Liver (tissue), 9 donors: ENCODE data around the gene DHRSX. TPM values are rescaled to one million over a fixed set of nuclear protein-coding genes. Genes with fewer than 3 reads are reported as not detected.

Experiments
- DNase-seq: peaks from one replicate; pipeline ENCODE4 v3.0.0-alpha.2; 2017; ENCODE audit warnings: low spot score
- H3K27ac ChIP-seq, 2 donors: one replicate each; pipeline ENCODE4 v1.7.0; 2013; ENCODE audit warnings: inconsistent platforms in 2 of 2, low read length in 2 of 2, control low read depth in 1 of 2, low read depth in 1 of 2, mild to moderate bottlenecking in 1 of 2
- H3K27me3 ChIP-seq, 4 donors: one replicate each; pipeline versions ENCODE4 v1.6.1 to v1.7.0; 2013; ENCODE audit warnings: low read length in 3 of 4, inconsistent platforms in 1 of 4, mild to moderate bottlenecking in 1 of 4, moderate library complexity in 1 of 4; ENCODE audit not compliant: control insufficient read depth in 4 of 4, insufficient read depth in 4 of 4
- H3K36me3 ChIP-seq, 4 donors: one replicate each; pipeline versions ENCODE4 v1.6.1 to v1.7.0; 2013; ENCODE audit warnings: low read length in 3 of 4, mild to moderate bottlenecking in 3 of 4, low read depth in 1 of 4, moderate library complexity in 1 of 4; ENCODE audit not compliant: control insufficient read depth in 4 of 4, insufficient read depth in 3 of 4
- H3K4me1 ChIP-seq, 4 donors: one replicate each; pipeline versions ENCODE4 v1.6.1 to v1.7.0; 2013; ENCODE audit warnings: low read length in 3 of 4, mild to moderate bottlenecking in 3 of 4, moderate library complexity in 1 of 4; ENCODE audit not compliant: control insufficient read depth in 4 of 4, insufficient read depth in 4 of 4
- H3K4me3 ChIP-seq, 3 donors: one replicate each; pipeline versions ENCODE4 v1.6.1 to v1.7.0; 2013; ENCODE audit warnings: low read length in 3 of 3, control low read depth in 1 of 3, low read depth in 1 of 3, mild to moderate bottlenecking in 1 of 3
- H3K9ac ChIP-seq, 2 donors: one replicate each; pipeline ENCODE4 v1.7.0; 2013; ENCODE audit warnings: low read length in 2 of 2, mild to moderate bottlenecking in 2 of 2, moderate library complexity in 2 of 2, control low read depth in 1 of 2, low read depth in 1 of 2
- H3K9me3 ChIP-seq, 4 donors: one replicate each; pipeline versions ENCODE4 v1.6.1 to v1.7.0; 2013; ENCODE audit warnings: low read length in 3 of 4; ENCODE audit not compliant: control insufficient read depth in 4 of 4
- EGR1 ChIP-seq, 2 donors: IDR thresholded peaks; 2 replicates each; pipeline ENCODE4 v1.6.1; 2016 to 2018; ENCODE audit warnings: antibody characterized with exemption in 2 of 2, low read depth in 2 of 2
- FOXA1 ChIP-seq: IDR thresholded peaks from 2 replicates; pipeline ENCODE4 v1.6.1; 2016; ENCODE audit warnings: antibody characterized with exemption
- FOXA2 ChIP-seq: IDR thresholded peaks from 2 replicates; pipeline ENCODE4 v1.6.1; 2016; ENCODE audit warnings: antibody characterized with exemption
- GABPA ChIP-seq, 2 donors: IDR thresholded peaks in 1 of 2; conservative IDR thresholded peaks in 1 of 2; 2 replicates each; pipeline ENCODE4 v1.6.1; 2016; ENCODE audit warnings: antibody characterized with exemption in 2 of 2, mild to moderate bottlenecking in 1 of 2, moderate library complexity in 1 of 2
- HNF4A ChIP-seq, 2 donors: conservative IDR thresholded peaks; 2 replicates each; pipeline ENCODE4 v1.6.1; 2016; ENCODE audit warnings: antibody characterized with exemption in 2 of 2, mild to moderate bottlenecking in 2 of 2
- HNF4G ChIP-seq: IDR thresholded peaks from 2 replicates; pipeline ENCODE4 v1.6.1; 2016; ENCODE audit warnings: antibody characterized with exemption
- JUND ChIP-seq, 2 donors: IDR thresholded peaks; 2 replicates each; pipeline ENCODE4 v1.6.1; 2016; ENCODE audit warnings: antibody characterized with exemption in 2 of 2
- NR2F2 ChIP-seq: IDR thresholded peaks from 2 replicates; pipeline ENCODE4 v1.6.1; 2016; ENCODE audit warnings: antibody characterized with exemption
- RXRA ChIP-seq, 2 donors: IDR thresholded peaks; 2 replicates each; pipeline ENCODE4 v1.6.1; 2017 to 2018; ENCODE audit warnings: antibody characterized with exemption in 2 of 2, mild to moderate bottlenecking in 1 of 2
- SP1 ChIP-seq: IDR thresholded peaks from 2 replicates; pipeline ENCODE4 v1.6.1; 2018; ENCODE audit warnings: antibody characterized with exemption, mild to moderate bottlenecking
- TAF1 ChIP-seq: conservative IDR thresholded peaks from 2 replicates; pipeline ENCODE4 v1.6.1; 2016; ENCODE audit warnings: antibody characterized with exemption, mild to moderate bottlenecking
- YY1 ChIP-seq: IDR thresholded peaks from 2 replicates; pipeline ENCODE4 v1.6.1; 2016; ENCODE audit warnings: antibody characterized with exemption, mild to moderate bottlenecking
- WGBS: extraction: QIAGEN DNeasy Blood & Tissue Kit; methylation state at CpG from one replicate; pipeline ENCODE4 v1.1.7; 2013; 5-methylcytosine and 5-hydroxymethylcytosine counted together
- polyA plus RNA-seq, 2 donors: library from polyadenylated mRNA; stranded (reverse) in 1 of 2; unstranded in 1 of 2; fragments of 200-250 nt in 1 of 2; fragments of >200 nt in 1 of 2; fragmentation: Nextera tagmentation in 1 of 2; extraction: Ambion mirVana in 1 of 2; gene quantifications; one replicate each; pipeline versions ENCODE4 v1.2.1 to v1.2.3, GENCODE V29; 2013 to 2015
- total RNA-seq, 2 donors: library from RNA; depleted of rRNA; stranded (reverse); fragments of >200 nt; gene quantifications; one replicate each; pipeline ENCODE4 v1.2.3, GENCODE V29; 2014
- TF ChIP-seq, protein P1 (sequence below): IDR thresholded peaks from 2 replicates; pipeline ENCODE4 v1.6.1; 2016; ENCODE audit warnings: antibody characterized with exemption
- TF ChIP-seq, protein P2 (sequence below): IDR thresholded peaks from 2 replicates; pipeline ENCODE4 v1.6.1; 2016; ENCODE audit warnings: antibody characterized with exemption
- TF ChIP-seq, protein P3 (sequence below): IDR thresholded peaks from 2 replicates; pipeline ENCODE4 v1.6.1; 2016; ENCODE audit warnings: antibody characterized with exemption
- TF ChIP-seq, protein P4 (sequence below): IDR thresholded peaks from 2 replicates; pipeline ENCODE4 v1.6.1; 2016; ENCODE audit warnings: antibody characterized with exemption, mild to moderate bottlenecking
- donor health status: healthy.
- donor health status: healthy.
- donor health status: healthy.
- donor health status: healthy.
- donor health status: healthy.

DHRSX gene
- total and polyA plus RNA-seq, 4 donors = 17.2 to 35.2 (median 23.3) TPM

DNA sequence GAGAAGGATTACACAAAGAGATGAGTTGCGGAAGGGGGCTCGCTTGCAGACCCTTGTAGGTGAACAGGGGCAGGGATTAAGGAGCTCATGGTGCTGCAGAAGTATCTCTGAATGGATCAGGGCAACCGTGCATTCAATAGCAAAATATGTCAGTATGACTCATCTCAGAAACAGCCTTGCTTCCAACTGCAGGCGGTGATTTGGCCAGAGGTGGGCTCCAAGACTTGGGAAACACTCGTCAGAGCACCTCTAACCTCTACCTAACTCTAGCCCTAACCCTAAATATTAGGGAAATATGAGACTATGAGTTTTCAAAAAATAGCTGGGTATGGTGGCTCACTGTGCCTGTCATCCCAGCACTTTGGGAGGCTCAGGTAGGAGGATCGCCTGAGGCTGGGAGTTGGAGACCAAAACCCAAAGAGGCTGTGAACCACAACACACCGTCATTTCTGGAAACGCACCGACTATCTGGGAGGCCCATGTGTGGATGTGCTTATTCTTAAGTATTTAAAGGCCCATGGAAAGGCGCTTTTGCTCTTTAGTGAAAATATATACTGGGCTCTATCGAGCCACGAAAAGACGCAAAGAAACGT lies 102.6 kb downstream of the DHRSX start:
- DNase-seq = no peak
- H3K9ac ChIP-seq = no peak overlapping the region
- no peaks in the 10 kb centered on the region for H3K36me3 ChIP-seq
- no peak for TF ChIP-seq HNF4A (conservative IDR thresholded peaks at IDR 0.05)
- no peak for TF ChIP-seq RXRA (IDR thresholded peaks at IDR 0.05)
- TF ChIP-seq, protein P1, sequence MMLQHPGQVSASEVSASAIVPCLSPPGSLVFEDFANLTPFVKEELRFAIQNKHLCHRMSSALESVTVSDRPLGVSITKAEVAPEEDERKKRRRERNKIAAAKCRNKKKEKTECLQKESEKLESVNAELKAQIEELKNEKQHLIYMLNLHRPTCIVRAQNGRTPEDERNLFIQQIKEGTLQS = no peak
- TF ChIP-seq FOXA1 = no peak
- no peak for TF ChIP-seq HNF4G
- no peak for TF ChIP-seq SP1
- no peak for TF ChIP-seq JUND (IDR thresholded peaks at IDR 0.05)
- TF ChIP-seq, protein P2, sequence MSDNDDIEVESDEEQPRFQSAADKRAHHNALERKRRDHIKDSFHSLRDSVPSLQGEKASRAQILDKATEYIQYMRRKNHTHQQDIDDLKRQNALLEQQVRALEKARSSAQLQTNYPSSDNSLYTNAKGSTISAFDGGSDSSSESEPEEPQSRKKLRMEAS = no peak
- no peak overlapping the region for H3K27ac ChIP-seq
- 92% methylated on average over 14 of the region's 14 CpGs for WGBS
- H3K9me3 ChIP-seq = no peaks in the 10 kb centered on the region
- no peaks in the 10 kb centered on the region for H3K4me1 ChIP-seq
- no peak overlapping the region for H3K4me3 ChIP-seq
- H3K27me3 ChIP-seq = no peaks in the 10 kb centered on the region

DNA sequence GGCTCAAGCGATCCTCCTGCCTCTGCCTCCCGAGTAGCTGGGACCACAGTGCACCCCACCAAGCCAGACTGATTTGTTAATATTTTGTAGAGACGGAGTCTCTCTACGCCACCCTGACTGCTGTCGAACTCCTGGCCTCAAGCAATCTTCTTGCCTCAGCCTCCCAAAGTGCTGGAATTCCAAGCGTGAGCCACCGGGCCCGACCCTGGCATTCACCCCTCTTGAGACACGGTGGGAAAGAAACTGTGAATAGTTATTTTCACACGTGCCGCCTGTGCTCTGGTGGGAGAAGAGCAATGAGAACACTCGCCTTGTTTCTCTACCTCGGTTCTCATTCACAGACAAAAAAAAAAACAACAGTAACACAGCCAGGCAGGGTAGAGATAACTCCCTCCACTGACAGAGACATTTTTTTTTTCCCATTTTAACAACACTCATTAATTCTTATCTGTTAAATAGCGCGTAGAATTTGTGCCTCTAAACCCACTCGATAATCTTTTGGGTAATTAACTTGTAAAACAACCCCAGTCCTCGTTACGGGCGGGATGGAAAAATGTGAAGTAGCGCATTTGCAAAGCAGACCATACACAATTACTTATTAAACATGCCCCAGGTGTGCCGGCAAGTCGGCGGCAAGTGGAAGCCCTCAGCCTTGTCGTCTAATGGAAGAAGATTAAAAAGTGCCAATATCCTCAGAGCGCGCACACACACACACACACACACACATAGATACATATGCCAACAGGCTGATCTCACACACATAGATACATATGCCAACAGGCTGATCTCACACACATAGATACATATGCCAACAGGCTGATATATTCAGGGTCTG lies 103.3 kb downstream of the DHRSX start:
- H3K4me1 ChIP-seq = no peaks in the 10 kb centered on the region
- H3K27me3 ChIP-seq = no peaks in the 10 kb centered on the region
- no peak overlapping the region for H3K4me3 ChIP-seq
- DNase-seq = no peak
- 92% methylated on average over 26 of the region's 26 CpGs for WGBS
- no peaks in the 10 kb centered on the region for H3K36me3 ChIP-seq
- TF ChIP-seq FOXA1 (no peak), HNF4A (conservative IDR thresholded peaks at IDR 0.05) (no peak), EGR1 (IDR thresholded peaks at IDR 0.05; ENCODE audit: low read depth in 2 of 2) (no peak), NR2F2 (no peak), FOXA2 (no peak)
- TF ChIP-seq, protein P3, sequence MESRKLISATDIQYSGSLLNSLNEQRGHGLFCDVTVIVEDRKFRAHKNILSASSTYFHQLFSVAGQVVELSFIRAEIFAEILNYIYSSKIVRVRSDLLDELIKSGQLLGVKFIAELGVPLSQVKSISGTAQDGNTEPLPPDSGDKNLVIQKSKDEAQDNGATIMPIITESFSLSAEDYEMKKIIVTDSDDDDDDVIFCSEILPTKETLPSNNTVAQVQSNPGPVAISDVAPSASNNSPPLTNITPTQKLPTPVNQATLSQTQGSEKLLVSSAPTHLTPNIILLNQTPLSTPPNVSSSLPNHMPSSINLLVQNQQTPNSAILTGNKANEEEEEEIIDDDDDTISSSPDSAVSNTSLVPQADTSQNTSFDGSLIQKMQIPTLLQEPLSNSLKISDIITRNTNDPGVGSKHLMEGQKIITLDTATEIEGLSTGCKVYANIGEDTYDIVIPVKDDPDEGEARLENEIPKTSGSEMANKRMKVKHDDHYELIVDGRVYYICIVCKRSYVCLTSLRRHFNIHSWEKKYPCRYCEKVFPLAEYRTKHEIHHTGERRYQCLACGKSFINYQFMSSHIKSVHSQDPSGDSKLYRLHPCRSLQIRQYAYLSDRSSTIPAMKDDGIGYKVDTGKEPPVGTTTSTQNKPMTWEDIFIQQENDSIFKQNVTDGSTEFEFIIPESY = no peak
- no peak overlapping the region for H3K9ac ChIP-seq
- H3K9me3 ChIP-seq = no peaks in the 10 kb centered on the region
- H3K27ac ChIP-seq = no peak overlapping the region

DNA sequence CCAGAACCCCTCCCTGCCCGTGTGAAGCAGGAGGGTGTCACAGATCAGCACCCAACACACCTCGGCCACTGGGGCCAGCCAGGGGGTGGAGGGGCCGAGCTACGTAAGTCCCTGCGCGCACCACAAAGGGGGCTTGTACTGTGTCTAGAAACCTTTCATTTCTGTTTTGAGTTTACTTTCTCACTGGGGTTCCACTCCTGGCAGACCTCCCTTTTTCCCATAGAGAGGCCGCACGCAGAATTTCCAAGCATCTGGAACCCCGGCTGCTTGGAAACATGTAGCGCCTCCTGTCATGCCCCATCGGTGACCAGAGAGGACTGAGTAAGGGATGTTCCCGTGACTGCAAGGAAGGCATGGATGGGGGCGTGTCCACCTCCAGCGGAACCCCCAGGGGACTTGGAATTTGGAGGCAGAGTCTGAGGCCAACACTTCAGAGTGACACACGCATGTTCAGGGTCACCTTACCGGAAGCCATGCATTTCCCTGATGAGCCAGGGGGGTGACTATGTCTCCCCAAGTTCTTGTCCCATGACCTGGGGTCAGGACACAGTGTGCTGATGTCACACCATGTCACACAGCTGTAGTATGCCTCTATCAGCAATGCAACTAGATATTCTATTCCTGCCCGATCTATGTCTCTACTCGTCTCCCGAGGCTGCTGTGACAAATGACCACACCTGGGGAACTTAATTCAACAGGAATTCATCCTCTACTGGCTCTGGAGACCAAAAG lies 105.3 kb downstream of the DHRSX start:
- Histone ChIP-seq H3K9ac (no peak overlapping the region), H3K27ac (no peak overlapping the region), H3K36me3 (peaks cover 0 to 5% (median 0%) of the 10 kb centered on the region in 4 donors), H3K4me1 (no peaks in the 10 kb centered on the region), H3K9me3 (peaks cover 0 to 5% (median 0%) of the 10 kb centered on the region in 4 donors), H3K4me3 (no peak overlapping the region), H3K27me3 (no peaks in the 10 kb centered on the region)
- WGBS = 92% methylated on average over 19 of the region's 19 CpGs
- DNase-seq = no peak
- TF ChIP-seq SP1 = no peak
- TF ChIP-seq TAF1 = no peak
- TF ChIP-seq, protein P4, sequence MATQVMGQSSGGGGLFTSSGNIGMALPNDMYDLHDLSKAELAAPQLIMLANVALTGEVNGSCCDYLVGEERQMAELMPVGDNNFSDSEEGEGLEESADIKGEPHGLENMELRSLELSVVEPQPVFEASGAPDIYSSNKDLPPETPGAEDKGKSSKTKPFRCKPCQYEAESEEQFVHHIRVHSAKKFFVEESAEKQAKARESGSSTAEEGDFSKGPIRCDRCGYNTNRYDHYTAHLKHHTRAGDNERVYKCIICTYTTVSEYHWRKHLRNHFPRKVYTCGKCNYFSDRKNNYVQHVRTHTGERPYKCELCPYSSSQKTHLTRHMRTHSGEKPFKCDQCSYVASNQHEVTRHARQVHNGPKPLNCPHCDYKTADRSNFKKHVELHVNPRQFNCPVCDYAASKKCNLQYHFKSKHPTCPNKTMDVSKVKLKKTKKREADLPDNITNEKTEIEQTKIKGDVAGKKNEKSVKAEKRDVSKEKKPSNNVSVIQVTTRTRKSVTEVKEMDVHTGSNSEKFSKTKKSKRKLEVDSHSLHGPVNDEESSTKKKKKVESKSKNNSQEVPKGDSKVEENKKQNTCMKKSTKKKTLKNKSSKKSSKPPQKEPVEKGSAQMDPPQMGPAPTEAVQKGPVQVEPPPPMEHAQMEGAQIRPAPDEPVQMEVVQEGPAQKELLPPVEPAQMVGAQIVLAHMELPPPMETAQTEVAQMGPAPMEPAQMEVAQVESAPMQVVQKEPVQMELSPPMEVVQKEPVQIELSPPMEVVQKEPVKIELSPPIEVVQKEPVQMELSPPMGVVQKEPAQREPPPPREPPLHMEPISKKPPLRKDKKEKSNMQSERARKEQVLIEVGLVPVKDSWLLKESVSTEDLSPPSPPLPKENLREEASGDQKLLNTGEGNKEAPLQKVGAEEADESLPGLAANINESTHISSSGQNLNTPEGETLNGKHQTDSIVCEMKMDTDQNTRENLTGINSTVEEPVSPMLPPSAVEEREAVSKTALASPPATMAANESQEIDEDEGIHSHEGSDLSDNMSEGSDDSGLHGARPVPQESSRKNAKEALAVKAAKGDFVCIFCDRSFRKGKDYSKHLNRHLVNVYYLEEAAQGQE = no peak
- TF ChIP-seq EGR1 (IDR thresholded peaks at IDR 0.05; ENCODE audit: low read depth in 2 of 2) = no peak
- TF ChIP-seq GABPA (IDR thresholded peaks at IDR 0.05 in 1 of 2, conservative IDR thresholded peaks at IDR 0.05 in 1 of 2) = no peak
- TF ChIP-seq YY1 = no peak
- TF ChIP-seq JUND (IDR thresholded peaks at IDR 0.05) = no peak
- TF ChIP-seq NR2F2 = no peak
- TF ChIP-seq, protein P3 = no peak
- TF ChIP-seq RXRA (IDR thresholded peaks at IDR 0.05) = no peak
- TF ChIP-seq FOXA1 = no peak
- TF ChIP-seq HNF4G = no peak
- TF ChIP-seq, protein P2 = no peak
